Neuronal stem cell (in vitro differentiated cells): ENCODE data around the gene KRABD2.

Experiments
- DNase-seq: peaks from one replicate; pipeline ENCODE4 v3.0.0-alpha.2; 2013; ENCODE audit warnings: low spot score
- H2AFZ ChIP-seq: one replicate; pipeline ENCODE4 v1.6.1; 2013; ENCODE audit warnings: mild to moderate bottlenecking, low read length, inconsistent platforms
- H2AK5ac ChIP-seq: 2 replicates; pipeline ENCODE4 v1.6.1; 2013; ENCODE audit warnings: low read depth, mild to moderate bottlenecking, inconsistent platforms, low read length, moderate library complexity, mixed read lengths
- H2BK120ac ChIP-seq: 2 replicates; pipeline ENCODE4 v1.6.1; 2013; ENCODE audit warnings: low read depth, mild to moderate bottlenecking, inconsistent platforms, low read length, moderate library complexity, mixed read lengths
- H2BK12ac ChIP-seq: one replicate; pipeline ENCODE4 v1.6.1; 2013; ENCODE audit warnings: low read length, inconsistent platforms
- H2BK15ac ChIP-seq: 2 replicates; pipeline ENCODE4 v1.6.1; 2013; ENCODE audit warnings: mild to moderate bottlenecking, low read length, inconsistent platforms, mixed read lengths
- H2BK5ac ChIP-seq: one replicate; pipeline ENCODE4 v1.6.1; 2013; ENCODE audit warnings: inconsistent platforms, mild to moderate bottlenecking, low read length, moderate library complexity
- H3K14ac ChIP-seq: one replicate; pipeline ENCODE4 v1.6.1; 2013; ENCODE audit warnings: low read length, inconsistent platforms
- H3K18ac ChIP-seq: 2 replicates; pipeline ENCODE4 v1.6.1; 2013; ENCODE audit warnings: low read length, inconsistent platforms
- H3K23ac ChIP-seq: 2 replicates; pipeline ENCODE4 v1.6.1; 2013; ENCODE audit warnings: low read depth, mild to moderate bottlenecking, mixed read lengths, low read length, inconsistent platforms; ENCODE audit not compliant: poor library complexity
- H3K27ac ChIP-seq: replicated peaks from 3 replicates; pipeline ENCODE4 v1.5.1; 2013; ENCODE audit warnings: low read length, inconsistent platforms
- H3K27me3 ChIP-seq, 3 experiments: 2 replicates each; pipeline ENCODE4 v1.6.1; 2013; ENCODE audit warnings: low read length in 3 of 3, mild to moderate bottlenecking in 2 of 3, inconsistent platforms in 1 of 3, low read depth in 1 of 3, mixed read lengths in 1 of 3, moderate library complexity in 1 of 3; ENCODE audit not compliant: control insufficient read depth in 3 of 3, insufficient read depth in 3 of 3
- H3K36me3 ChIP-seq, 2 donors: replicated peaks in 1 of 2; 2 replicates each; pipeline ENCODE4 v1.6.1; 2013; ENCODE audit warnings: low read length in 2 of 2; ENCODE audit not compliant: control insufficient read depth in 2 of 2, insufficient read depth in 2 of 2
- H3K4ac ChIP-seq: 2 replicates; pipeline ENCODE4 v1.6.1; 2013; ENCODE audit warnings: inconsistent platforms, mild to moderate bottlenecking, low read length, moderate library complexity
- H3K4me1 ChIP-seq, 2 donors: 1 replicate in 1 of 2; 2 replicates in 1 of 2; pipeline ENCODE4 v1.6.1; 2013; ENCODE audit warnings: low read length in 2 of 2, low read depth in 1 of 2; ENCODE audit not compliant: control insufficient read depth in 2 of 2, insufficient read depth in 1 of 2
- H3K4me2 ChIP-seq: one replicate; pipeline ENCODE4 v1.6.1; 2013; ENCODE audit warnings: mild to moderate bottlenecking, low read length, inconsistent platforms; ENCODE audit not compliant: insufficient read depth, poor library complexity, severe bottlenecking
- H3K4me3 ChIP-seq, 2 donors: 2 replicates each; pipeline ENCODE4 v1.5.1; 2013; ENCODE audit warnings: low read length in 2 of 2, mild to moderate bottlenecking in 2 of 2, inconsistent platforms in 1 of 2, moderate library complexity in 1 of 2
- H3K79me1 ChIP-seq: one replicate; pipeline ENCODE4 v1.6.1; 2013; ENCODE audit warnings: low read depth, mild to moderate bottlenecking, inconsistent platforms, low read length, moderate library complexity
- H3K9ac ChIP-seq: one replicate; pipeline ENCODE4 v1.6.1; 2013; ENCODE audit warnings: mild to moderate bottlenecking, low read depth, low read length, inconsistent platforms; ENCODE audit not compliant: poor library complexity
- H3K9me3 ChIP-seq, 2 donors: replicated peaks in 1 of 2; 2 replicates each; pipeline versions ENCODE3 to v1.6.1; 2013; ENCODE audit warnings: low read length in 2 of 2, mild to moderate bottlenecking in 2 of 2, inconsistent platforms in 1 of 2, low read depth in 1 of 2, mixed read lengths in 1 of 2, moderate library complexity in 1 of 2; ENCODE audit not compliant: control insufficient read depth in 2 of 2, insufficient read depth in 1 of 2
- H4K8ac ChIP-seq: one replicate; pipeline ENCODE4 v1.6.1; 2013; ENCODE audit warnings: low read depth, mild to moderate bottlenecking, inconsistent platforms, low read length, moderate library complexity
- H4K91ac ChIP-seq: one replicate; pipeline ENCODE4 v1.6.1; 2013; ENCODE audit warnings: low read length, low read depth, mild to moderate bottlenecking, inconsistent platforms; ENCODE audit not compliant: poor library complexity
- WGBS, 2 donors: extraction: QIAGEN DNeasy Blood & Tissue Kit; methylation state at CpG; one replicate each; pipeline ENCODE4 v1.1.7; 2013; ENCODE audit warnings: missing lambda C conversion rate in 2 of 2, mixed read lengths in 1 of 2; ENCODE audit not compliant: insufficient read length in 2 of 2, insufficient replicate concordance in 1 of 2; ENCODE audit errors: extremely low coverage in 2 of 2; 5-methylcytosine and 5-hydroxymethylcytosine counted together

Gene KRABD2

GRCh38 chr17:8406174-8406573, 29.7 kb upstream of the KRABD2 start:
- H2BK120ac ChIP-seq: no peak overlapping the region
- H3K27ac ChIP-seq: no peak overlapping the region
- no peak overlapping the region for H2AK5ac ChIP-seq
- no peak overlapping the region for H3K18ac ChIP-seq
- H3K4me3 ChIP-seq: no peak overlapping the region
- H2BK5ac ChIP-seq: no peak overlapping the region
- no peak overlapping the region for H3K23ac ChIP-seq
- no peak overlapping the region for H3K4me2 ChIP-seq
- peak overlapping the region; percentile 61 for H2AFZ ChIP-seq
- no peak overlapping the region for H2BK12ac ChIP-seq
- H3K9me3 ChIP-seq: no peaks in the 10 kb centered on the region
- H4K8ac ChIP-seq: no peak overlapping the region
- H3K4me1 ChIP-seq: peaks cover 2 to 7% of the 10 kb centered on the region in 2 donors
- H3K36me3 ChIP-seq: no peaks in the 10 kb centered on the region
- no peak overlapping the region for H4K91ac ChIP-seq
- no peaks in the 10 kb centered on the region for H3K79me1 ChIP-seq
- no peak overlapping the region for H3K9ac ChIP-seq
- WGBS, 2 donors: no CpG with 5 or more reads among the region's 2 CpGs
- peaks cover 0 to 6% (median 0%) of the 10 kb centered on the region in 3 experiments for H3K27me3 ChIP-seq
- H3K4ac ChIP-seq: no peak overlapping the region
- H3K14ac ChIP-seq: no peak overlapping the region
- H2BK15ac ChIP-seq: no peak overlapping the region
- DNase-seq: no peak

DNA sequence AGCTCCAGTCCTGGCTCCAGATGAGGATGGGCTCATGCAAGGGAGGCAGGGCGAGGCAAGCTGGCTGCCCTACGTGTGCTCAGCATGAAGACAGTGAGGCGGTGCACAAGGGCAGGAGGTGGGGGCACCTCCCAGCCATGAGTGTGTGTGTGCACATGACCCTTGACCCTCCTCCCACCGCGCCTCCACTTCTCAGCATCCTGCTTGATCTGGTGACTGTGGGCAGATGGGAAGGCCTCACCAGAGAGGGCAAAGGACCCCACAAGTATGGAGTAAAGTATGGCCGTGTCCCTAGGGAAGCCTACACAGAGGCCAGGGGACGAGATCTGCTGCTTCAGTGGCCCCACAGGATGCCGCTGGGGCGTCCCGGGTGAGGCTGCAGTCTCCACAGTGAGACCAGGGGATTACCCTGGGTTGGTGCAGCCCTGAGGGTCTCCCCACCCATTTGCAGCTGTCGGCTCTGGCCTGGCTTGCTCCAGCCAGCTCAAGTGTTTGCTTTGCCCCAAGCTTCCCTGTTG, 29.1 kb upstream of the KRABD2 start:
- H3K27me3 ChIP-seq: peaks cover 0 to 6% (median 0%) of the 10 kb centered on the region in 3 experiments
- H3K9ac ChIP-seq: no peak overlapping the region
- H4K8ac ChIP-seq: peak overlapping the region; percentile 68
- H4K91ac ChIP-seq: no peak overlapping the region
- H3K4me1 ChIP-seq: peaks cover 2 to 7% of the 10 kb centered on the region in 2 donors
- H2BK5ac ChIP-seq: no peak overlapping the region
- no peak overlapping the region for H2BK120ac ChIP-seq
- H3K36me3 ChIP-seq: no peaks in the 10 kb centered on the region
- no peak overlapping the region for H3K4me3 ChIP-seq
- no peak overlapping the region for H3K27ac ChIP-seq
- no peak overlapping the region for H3K4me2 ChIP-seq
- H3K18ac ChIP-seq: peak overlapping the region; percentile 80
- no peak overlapping the region for H3K4ac ChIP-seq
- DNase-seq: no peak
- no peaks in the 10 kb centered on the region for H3K79me1 ChIP-seq
- no peaks in the 10 kb centered on the region for H3K9me3 ChIP-seq
- no peak overlapping the region for H3K23ac ChIP-seq
- H3K14ac ChIP-seq: no peak overlapping the region
- H2AFZ ChIP-seq: peak overlapping the region; percentile 61
- H2BK15ac ChIP-seq: no peak overlapping the region
- H2AK5ac ChIP-seq: peak overlapping the region; percentile 47
- no peak overlapping the region for H2BK12ac ChIP-seq
- no CpG with 5 or more reads among the region's 11 CpGs for WGBS, 2 donors

DNA sequence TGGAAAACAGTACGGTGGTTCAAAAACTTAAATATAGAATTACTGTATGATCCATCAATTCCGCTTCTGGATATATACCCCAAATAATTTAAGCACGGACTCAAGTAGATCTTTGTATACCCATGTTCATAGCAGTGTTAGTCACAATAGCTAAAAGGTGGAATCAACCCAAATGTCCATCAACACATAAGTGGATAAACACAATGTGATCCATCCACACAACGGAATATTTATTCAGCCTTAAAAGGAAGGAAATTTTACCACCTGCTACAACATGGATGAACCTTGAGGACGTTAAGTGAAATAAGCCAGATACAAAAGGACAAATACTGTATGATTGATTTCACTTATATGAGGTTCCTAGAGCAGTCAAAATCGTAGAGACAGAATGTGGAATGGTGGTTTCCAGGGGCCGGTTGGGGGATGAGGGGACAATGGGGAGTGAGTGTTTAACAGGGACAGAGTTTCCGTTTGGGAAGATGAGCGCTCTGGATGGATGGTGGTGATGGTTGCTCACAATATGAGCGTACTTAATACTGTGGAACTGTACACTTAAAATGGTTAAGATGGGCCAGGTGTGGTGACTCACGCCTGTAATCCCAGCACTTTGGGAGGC, 26.5 kb upstream of the KRABD2 start:
- Histone ChIP-seq H2BK15ac (no peak overlapping the region), H3K9ac (no peak overlapping the region), H3K4me3 (no peak overlapping the region), H3K79me1 (no peaks in the 10 kb centered on the region), H2BK120ac (no peak overlapping the region), H4K91ac (no peak overlapping the region), H2AK5ac (no peak overlapping the region), H3K14ac (no peak overlapping the region), H3K4me2 (no peak overlapping the region), H3K4me1 (peaks cover 2 to 4% of the 10 kb centered on the region in 2 donors), H3K4ac (no peak overlapping the region), H3K27me3 (peaks cover 0 to 10% (median 0%) of the 10 kb centered on the region in 3 experiments), H2BK12ac (no peak overlapping the region), H3K23ac (no peak overlapping the region), H3K36me3 (no peaks in the 10 kb centered on the region), H2BK5ac (no peak overlapping the region), H4K8ac (no peak overlapping the region), H3K18ac (no peak overlapping the region), H2AFZ (no peak overlapping the region), H3K9me3 (no peaks in the 10 kb centered on the region), H3K27ac (no peak overlapping the region)
- DNase-seq: no peak
- WGBS, 2 donors: no CpG with 5 or more reads among the region's 11 CpGs

- no peak overlapping the region for H3K23ac ChIP-seq
- H3K36me3 ChIP-seq: no peaks in the 10 kb centered on the region
- no peak overlapping the region for H3K27ac ChIP-seq
- H4K8ac ChIP-seq: no peak overlapping the region
- H3K9me3 ChIP-seq: no peaks in the 10 kb centered on the region
- no peak overlapping the region for H3K4ac ChIP-seq
- no peaks in the 10 kb centered on the region for H3K79me1 ChIP-seq
- no peak overlapping the region for H3K14ac ChIP-seq
- H2BK120ac ChIP-seq: no peak overlapping the region
- H3K4me3 ChIP-seq: no peak overlapping the region
- no peak overlapping the region for H3K4me2 ChIP-seq
- H4K91ac ChIP-seq: no peak overlapping the region
- H3K27me3 ChIP-seq: peaks cover 0 to 23% (median 0%) of the 10 kb centered on the region in 3 experiments
- H2AK5ac ChIP-seq: no peak overlapping the region
- no peak overlapping the region for H3K18ac ChIP-seq
- DNase-seq: no peak
- H2BK5ac ChIP-seq: no peak overlapping the region
- peaks cover 2 to 4% of the 10 kb centered on the region in 2 donors for H3K4me1 ChIP-seq
- 100% methylated on average over 2 of the region's 2 CpGs for WGBS, 2 donors
- no peak overlapping the region for H3K9ac ChIP-seq
- no peak overlapping the region for H2AFZ ChIP-seq
- H2BK12ac ChIP-seq: no peak overlapping the region
- no peak overlapping the region for H2BK15ac ChIP-seq
These were observed 24.6 kb upstream of the KRABD2 start for GRCh38 chr17:8401107-8401506.
